ENCODE data around the gene MGAT5.

GRCh38 chr2:134235510-134236144 lies 18.2 kb upstream of the MGAT5 start:
- TF ChIP-seq, protein P1, sequence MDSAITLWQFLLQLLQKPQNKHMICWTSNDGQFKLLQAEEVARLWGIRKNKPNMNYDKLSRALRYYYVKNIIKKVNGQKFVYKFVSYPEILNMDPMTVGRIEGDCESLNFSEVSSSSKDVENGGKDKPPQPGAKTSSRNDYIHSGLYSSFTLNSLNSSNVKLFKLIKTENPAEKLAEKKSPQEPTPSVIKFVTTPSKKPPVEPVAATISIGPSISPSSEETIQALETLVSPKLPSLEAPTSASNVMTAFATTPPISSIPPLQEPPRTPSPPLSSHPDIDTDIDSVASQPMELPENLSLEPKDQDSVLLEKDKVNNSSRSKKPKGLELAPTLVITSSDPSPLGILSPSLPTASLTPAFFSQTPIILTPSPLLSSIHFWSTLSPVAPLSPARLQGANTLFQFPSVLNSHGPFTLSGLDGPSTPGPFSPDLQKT (IDR thresholded peaks at IDR 0.05; ENCODE audit: borderline replicate concordance, low read depth, low read length) = no peak
- no peak for TF ChIP-seq CTCF (tag by site-specific recombination; IDR thresholded peaks at IDR 0.05)
- TF ChIP-seq PRDM2 (tag by site-specific recombination; IDR thresholded peaks at IDR 0.05; ENCODE audit: borderline replicate concordance) = no peak
- no peak for TF ChIP-seq ZNF157 (tag by site-specific recombination; IDR thresholded peaks at IDR 0.05)
- TF ChIP-seq ZNF302 (tag by site-specific recombination; IDR thresholded peaks at IDR 0.05; ENCODE audit: low read depth) = no peak
- no peak for TF ChIP-seq ZNF830 (tag by site-specific recombination; IDR thresholded peaks at IDR 0.05; ENCODE audit: low read depth)
- no peak for TF ChIP-seq ZNF561 (tag by site-specific recombination; IDR thresholded peaks at IDR 0.05; ENCODE audit: borderline replicate concordance)
- TF ChIP-seq ZNF707 (tag by site-specific recombination; IDR thresholded peaks at IDR 0.05) = no peak
